GM21526 (cell line): ENCODE measurements around the gene MLXIP.

Experiments
- ATAC-seq: cut with Tn5 transposase; IDR thresholded peaks from one replicate; pipeline ENCODE4 v1.9.1; 2021; ENCODE audit warnings: moderate library complexity; ENCODE audit not compliant: unreplicated experiment, low FRiP score

MLXIP gene

GRCh38 chr12:122123051-122123760 lies 44.6 kb downstream of the MLXIP start:
- no peak for ATAC-seq

GRCh38 chr12:122123761-122124145 lies 45.2 kb downstream of the MLXIP start:
- no peak for ATAC-seq

DNA sequence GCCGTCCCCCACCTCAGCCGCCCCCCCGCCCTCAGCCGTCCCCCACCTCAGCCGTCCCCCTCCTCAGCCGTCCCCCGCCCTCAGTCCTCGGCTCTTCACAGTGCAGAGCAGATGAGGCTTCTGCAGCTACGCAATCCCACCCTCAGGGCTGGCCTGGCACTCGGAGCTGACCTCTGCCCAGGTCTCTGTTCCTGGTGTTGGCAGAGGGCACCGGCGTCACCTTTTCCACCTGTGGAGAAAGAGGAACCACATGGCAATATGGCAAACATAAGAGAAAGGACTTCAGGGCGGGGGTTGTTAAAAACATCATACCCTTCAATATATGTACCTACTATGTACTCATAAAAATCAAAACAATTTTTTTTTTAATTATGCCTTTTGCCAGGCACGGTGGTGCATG lies 45.8 kb downstream of the MLXIP start:
- ATAC-seq: no peak

- no peak for ATAC-seq
Observed at GRCh38 chr12:122125452-122126341, 47.1 kb downstream of the MLXIP start.

DNA sequence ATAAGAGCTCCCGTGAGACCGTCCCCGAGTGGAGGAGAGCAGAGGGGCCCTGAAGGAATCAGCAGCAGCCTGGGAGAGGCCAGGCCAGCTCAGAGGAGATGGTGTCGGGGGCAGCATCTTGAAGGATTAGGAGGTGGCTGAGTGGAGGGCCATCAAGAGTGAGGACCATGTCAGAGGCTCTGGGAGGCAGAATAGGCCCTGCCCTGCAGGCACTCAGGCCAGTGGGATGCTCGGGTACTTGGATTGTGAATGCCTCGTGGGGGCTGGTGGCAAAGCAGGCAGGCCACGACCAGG lies 47.7 kb downstream of the MLXIP start:
- no peak for ATAC-seq

GRCh38 chr12:122126713-122127597 lies 48.4 kb downstream of the MLXIP start:
- ATAC-seq: no peak

DNA sequence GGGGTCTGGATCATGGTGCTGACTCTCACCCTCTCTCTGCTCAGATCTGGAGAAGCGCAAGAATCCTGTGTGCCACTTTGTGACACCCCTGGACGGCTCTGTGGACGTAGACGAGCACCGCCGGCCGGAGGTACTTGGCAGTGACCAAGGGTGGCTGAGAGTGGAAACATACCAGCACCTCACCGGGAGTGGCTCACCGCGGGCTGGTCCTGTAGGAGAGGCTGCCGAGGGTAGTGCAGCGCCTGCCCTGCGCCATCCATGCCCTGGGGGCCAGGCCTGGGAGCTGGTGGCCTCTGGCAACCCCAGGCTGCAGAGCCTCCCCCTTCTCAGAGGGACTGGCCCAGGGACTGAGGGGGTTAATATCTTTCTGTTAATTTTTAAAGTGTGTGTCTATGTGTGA lies 49.3 kb downstream of the MLXIP start:
- ATAC-seq: no peak

DNA sequence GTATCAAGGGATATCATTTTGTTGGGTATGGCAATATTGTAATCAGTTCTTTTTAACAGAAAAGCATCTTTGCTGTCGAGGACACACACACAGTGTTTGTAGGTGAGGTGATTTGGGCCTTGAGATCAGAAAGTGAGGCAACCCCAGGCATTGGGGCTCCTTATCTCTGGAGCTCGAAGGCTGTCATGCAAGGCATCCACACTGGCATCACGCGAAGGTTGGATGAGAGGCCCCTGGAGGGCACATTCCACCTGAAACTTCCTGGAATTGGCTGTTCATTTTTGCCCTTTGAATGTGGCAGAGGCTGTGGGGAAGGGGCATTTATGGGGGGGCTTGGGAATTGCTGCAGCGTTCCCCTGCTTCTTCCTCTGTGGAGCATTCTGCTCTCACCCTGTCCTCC lies 49.9 kb downstream of the MLXIP start:
- no peak for ATAC-seq

- ATAC-seq: no peak
Observed at GRCh38 chr12:122129131-122129530, 50.6 kb downstream of the MLXIP start.

GRCh38 chr12:122130150-122130549 lies 51.6 kb downstream of the MLXIP start:
- no peak for ATAC-seq

GRCh38 chr12:122133192-122133950 lies 54.8 kb downstream of the MLXIP start:
- no peak for ATAC-seq

DNA sequence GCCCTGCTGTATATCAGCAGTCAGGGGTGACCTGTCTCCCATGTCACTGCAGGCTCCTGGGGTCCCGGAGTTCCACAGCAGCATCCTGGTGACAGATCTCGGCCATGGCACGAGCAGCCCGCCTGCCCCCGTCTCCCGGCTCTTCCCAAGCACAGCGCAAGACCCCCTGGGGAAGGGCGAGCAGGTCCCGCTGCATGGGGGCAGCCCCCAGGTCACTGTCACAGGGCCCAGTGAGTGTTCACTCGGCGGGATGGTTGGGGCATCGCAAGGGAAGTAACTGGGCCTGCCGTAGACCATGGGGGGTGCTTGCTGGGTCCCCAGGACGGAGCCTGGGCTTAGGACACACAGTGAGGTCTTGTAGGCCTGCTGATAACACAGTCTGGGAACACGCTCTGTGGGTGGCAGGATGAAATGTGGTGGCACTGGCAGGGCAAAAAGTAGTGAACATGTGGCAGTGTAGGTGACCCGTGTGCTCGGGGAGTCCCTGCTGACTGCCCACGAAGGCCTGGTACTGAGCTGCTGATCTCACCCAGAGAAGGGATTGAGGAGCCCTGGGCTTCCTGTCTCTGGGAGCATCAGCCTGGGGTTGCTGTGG lies 57.0 kb downstream of the MLXIP start:
- no peak for ATAC-seq

GRCh38 chr12:122137229-122137628 lies 58.7 kb downstream of the MLXIP start:
- no peak for ATAC-seq

DNA sequence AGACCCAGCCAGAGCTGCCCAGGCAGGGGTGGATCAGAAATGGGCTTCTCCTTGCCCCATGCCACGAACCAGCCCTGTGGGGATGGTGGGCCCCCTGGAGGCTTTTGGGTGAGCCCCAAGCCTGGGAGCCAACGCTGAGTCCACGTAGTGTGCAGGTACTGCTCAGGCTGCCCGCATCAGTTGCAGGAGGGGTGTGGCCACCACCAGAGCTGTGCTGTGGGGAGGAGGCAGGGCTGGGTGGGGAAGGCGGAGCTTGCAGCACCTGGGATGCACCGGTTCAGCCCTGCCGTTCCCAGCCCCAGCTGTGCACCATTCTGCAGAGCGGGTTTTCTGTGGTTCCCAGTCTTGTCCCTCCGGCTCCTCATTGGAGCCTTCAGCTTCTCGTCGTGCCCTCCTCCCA lies 59.1 kb downstream of the MLXIP start:
- no peak for ATAC-seq

- ATAC-seq: no peak
Observed at GRCh38 chr12:122138181-122138580, 59.6 kb downstream of the MLXIP start.

GRCh38 chr12:122138616-122139015 lies 60.1 kb downstream of the MLXIP start:
- no peak for ATAC-seq

DNA sequence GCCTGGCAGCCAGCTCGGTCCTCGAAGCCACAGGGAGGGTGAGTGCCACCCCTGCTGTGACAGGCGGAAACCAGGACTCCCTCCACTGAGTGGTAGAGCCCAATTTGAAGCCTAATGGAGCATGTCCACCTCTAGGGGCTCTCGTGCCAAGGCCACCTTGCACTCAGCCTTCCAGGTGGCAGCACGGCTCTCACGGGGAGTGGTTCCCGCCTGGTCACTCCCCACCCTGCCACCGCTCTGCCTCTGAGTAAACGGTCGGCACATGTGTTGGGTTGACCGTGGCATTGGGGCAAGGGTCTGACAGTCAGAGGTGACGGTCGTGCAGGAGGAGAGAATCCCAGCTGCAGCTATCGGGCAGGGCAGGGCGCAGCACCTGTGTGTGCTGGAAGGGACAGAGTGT lies 60.7 kb downstream of the MLXIP start:
- no peak for ATAC-seq

DNA sequence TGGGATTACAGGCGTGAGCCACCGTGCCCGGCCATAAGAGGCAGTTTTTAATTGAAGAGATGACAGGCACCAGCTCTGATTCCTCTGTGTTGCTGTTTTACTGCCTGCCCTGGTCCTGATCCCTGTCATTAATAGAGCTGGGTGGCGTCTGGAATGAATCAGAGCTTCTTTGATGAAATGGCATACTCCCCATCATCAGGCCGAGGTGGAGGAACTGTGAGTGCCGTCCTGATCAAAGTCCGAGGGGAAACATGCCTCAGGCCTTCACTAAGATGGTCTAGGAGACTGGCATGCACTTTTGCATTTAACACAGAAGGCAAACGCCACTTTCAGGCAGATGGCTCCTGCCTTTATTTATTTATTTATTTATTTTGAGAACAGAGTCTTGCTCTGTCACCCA lies 61.4 kb downstream of the MLXIP start:
- ATAC-seq: no peak

DNA sequence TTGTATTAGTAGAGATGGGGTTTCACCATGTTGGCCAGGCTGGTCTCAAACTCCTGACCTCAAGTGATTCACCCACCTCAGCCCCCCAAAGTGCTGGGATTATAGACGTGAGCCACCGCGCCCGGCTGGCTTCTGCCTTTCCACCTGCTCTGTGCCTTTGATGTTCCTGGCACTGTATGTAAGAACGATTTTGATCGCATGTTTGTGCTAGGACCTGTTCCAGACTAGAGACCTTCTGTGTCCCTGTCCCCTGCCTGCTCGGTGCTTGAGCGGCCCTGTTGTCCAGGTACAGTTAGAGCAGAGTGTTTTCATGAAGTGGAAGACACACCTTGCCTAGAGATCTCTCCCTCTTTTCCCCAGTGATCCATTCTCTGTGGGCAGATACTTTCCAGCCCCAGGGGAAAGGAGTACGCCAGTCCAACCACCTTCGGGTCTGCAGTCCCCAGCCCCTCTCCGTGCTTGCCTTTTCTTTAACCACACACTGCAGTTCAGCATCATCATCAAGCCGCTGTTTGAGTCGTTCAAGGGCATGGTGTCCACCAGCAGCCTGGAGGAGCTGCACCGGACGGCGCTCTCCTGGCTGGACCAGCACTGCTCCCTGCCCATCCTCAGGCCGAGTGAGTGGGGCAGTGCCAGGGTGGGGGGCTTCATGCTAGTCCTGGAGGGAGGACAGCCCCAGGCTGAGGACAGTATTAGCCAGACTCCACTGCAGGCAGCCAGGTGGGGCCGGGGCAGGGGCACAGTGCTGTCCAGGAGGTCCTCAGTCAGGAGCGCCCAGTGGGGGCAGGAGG lies 62.1 kb downstream of the MLXIP start:
- ATAC-seq: no peak
